ENCODE results near the gene PHACTR1. TPM values are rescaled to one million over a fixed set of nuclear protein-coding genes. Genes with fewer than 3 reads are reported as not detected.

Gene PHACTR1
- total and polyA plus RNA-seq, 9 of the 15 experiments (the other 6 are each of a cell fraction or from before 2014, with no cell fraction given), result 11.5 to 32.6 (median 22.0) TPM

DNA sequence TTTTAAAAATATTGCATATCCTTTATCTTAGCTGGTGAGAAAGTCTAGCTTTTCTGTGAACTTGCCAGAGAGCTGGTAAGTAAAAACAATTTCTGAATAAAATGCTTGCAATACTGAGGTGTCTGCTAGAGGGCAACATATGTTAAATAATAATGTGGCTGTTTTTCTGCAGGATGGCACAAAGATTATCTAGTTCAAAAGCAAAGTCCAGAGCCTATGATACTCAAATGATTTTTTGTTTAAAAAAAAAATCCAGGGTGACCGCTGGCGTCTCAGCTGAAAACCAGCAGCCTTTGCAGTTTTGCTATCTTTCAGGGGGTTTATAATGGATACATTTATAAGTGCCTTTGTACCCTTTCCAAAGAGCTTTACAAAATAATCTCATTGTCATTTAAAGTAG is 194.9 kb downstream of the PHACTR1 start (continued):
- TF ChIP-seq SMC3 (conservative IDR thresholded peaks at IDR 0.05; ENCODE audit: insufficient read depth, low read depth, low read length), result peak; percentile 23; the same call in 1 of the 2 replicates

DNA sequence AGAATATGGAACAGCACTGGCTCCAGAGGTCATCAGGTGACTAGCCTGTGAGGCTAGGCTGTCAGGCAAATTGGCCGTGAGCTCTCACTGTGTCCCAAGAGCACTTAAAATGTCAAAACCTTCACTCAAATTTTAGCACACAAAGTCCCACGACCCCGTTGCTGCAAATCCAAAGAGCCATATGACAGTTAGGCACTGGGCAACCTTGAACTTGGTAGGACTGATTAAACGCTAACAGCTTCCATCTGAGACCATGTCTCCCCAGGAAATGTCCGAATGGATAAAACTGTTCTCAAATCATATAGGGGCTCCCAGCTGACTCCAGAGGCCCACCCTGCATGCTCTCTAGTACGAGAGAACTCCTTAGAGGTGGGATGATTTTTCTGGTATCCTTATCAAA is 196.6 kb downstream of the PHACTR1 start:
- in situ Hi-C loops (cut with MboI) (loop anchor here (5.0 kb wide), 1 partner anchor 419 kb away; no protein-coding TSS in a partner anchor), intact Hi-C loops (cut with micrococcal nuclease) (no loop called here)
- 0% methylated on average over 6 of the region's 6 CpGs for WGBS (ENCODE audit: insufficient coverage, low coverage, missing lambda C conversion rate)
- H3K9ac ChIP-seq (ENCODE audit: insufficient read depth in 1 of 2, low read depth in 2 of 2, low read length in 2 of 2), result no peak overlapping the region
- ATAC-seq, result no peak
- H3K27ac ChIP-seq (ENCODE audit: extremely low read depth, low read depth, low read length), result no peak overlapping the region
- ChIA-PET CTCF (ENCODE audit: low intra/inter-chr PET ratio) (no interaction called here), POLR2A (interaction anchor here (0.6 kb wide), 1 partner anchor 27 kb away, joined by 3 read pairs; no protein-coding TSS in a partner anchor)
- FAIRE-seq, result no peak
- H3K4me2 ChIP-seq (ENCODE audit: insufficient read depth, low read length), result no peak overlapping the region
- 0 out of 2 replicates have a peak, but pooled peaks cover 3% of the 10 kb centered on the region for H4K20me1 ChIP-seq (replicated peaks; ENCODE audit: control insufficient read depth, insufficient read depth, low read length)
- no peak overlapping the region for H3K4me3 ChIP-seq
- BruUV-seq (replicated peaks), result no TSS peak
- H2AFZ ChIP-seq (ENCODE audit: low read depth, low read length), result no peak overlapping the region
- no peaks in the 10 kb centered on the region for H3K9me3 ChIP-seq (replicated peaks; ENCODE audit: control insufficient read depth, insufficient read depth, low read depth, low read length)
- H3K4me1 ChIP-seq (replicated peaks in 1 of 2; ENCODE audit: control insufficient read depth in 2 of 2, insufficient read depth in 2 of 2, low read length in 2 of 2), result no peaks in the 10 kb centered on the region
- no peaks in the 10 kb centered on the region for H3K79me2 ChIP-seq (ENCODE audit: control insufficient read depth, insufficient read depth, low read length)
- H3K27me3 ChIP-seq (ENCODE audit: control insufficient read depth in 2 of 2, insufficient read depth in 2 of 2, low read length in 2 of 2), result peaks cover 0 to 8% of the 10 kb centered on the region in 2 experiments; a peak in 3 of 5 replicates
- TF ChIP-seq ETV6 (IDR thresholded peaks at IDR 0.05; ENCODE audit: borderline replicate concordance in 1 of 2, low read depth in 2 of 2, low read length in 1 of 2), result no peak
- no peak for TF ChIP-seq ETV6 (CRISPR knock-in tag; IDR thresholded peaks at IDR 0.05; ENCODE audit: borderline replicate concordance)
- TF ChIP-seq PHB (CRISPR knock-in tag; IDR thresholded peaks at IDR 0.05), result no peak
- no peak for TF ChIP-seq TCF7 (IDR thresholded peaks at IDR 0.05; ENCODE audit: borderline replicate concordance)
- TF ChIP-seq XRCC5 (IDR thresholded peaks at IDR 0.05; ENCODE audit: low read depth, low read length), result no peak
- TF ChIP-seq TAF7 (tag; IDR thresholded peaks at IDR 0.05), result no peak
- TF ChIP-seq SMARCA5 (IDR thresholded peaks at IDR 0.05), result no peak
- no peak for TF ChIP-seq THAP12 (CRISPR knock-in tag; IDR thresholded peaks at IDR 0.05)
- no peak for TF ChIP-seq HMGN3 (IDR thresholded peaks at IDR 0.05; ENCODE audit: borderline replicate concordance, extremely low read depth, insufficient read length, low read depth, low read length)
- TF ChIP-seq TAF9B (IDR thresholded peaks at IDR 0.05; ENCODE audit: partially characterized antibody), result no peak
- no peak for TF ChIP-seq TBL1XR1 (IDR thresholded peaks at IDR 0.05; ENCODE audit: low read length in 2 of 2)
- TF ChIP-seq, protein P1, sequence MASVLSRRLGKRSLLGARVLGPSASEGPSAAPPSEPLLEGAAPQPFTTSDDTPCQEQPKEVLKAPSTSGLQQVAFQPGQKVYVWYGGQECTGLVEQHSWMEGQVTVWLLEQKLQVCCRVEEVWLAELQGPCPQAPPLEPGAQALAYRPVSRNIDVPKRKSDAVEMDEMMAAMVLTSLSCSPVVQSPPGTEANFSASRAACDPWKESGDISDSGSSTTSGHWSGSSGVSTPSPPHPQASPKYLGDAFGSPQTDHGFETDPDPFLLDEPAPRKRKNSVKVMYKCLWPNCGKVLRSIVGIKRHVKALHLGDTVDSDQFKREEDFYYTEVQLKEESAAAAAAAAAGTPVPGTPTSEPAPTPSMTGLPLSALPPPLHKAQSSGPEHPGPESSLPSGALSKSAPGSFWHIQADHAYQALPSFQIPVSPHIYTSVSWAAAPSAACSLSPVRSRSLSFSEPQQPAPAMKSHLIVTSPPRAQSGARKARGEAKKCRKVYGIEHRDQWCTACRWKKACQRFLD (CRISPR knock-in tag; IDR thresholded peaks at IDR 0.05), result no peak
- TF ChIP-seq KLF13 (tag; IDR thresholded peaks at IDR 0.05; ENCODE audit: borderline replicate concordance, low read depth), result no peak
- no peak for TF ChIP-seq TFAM (CRISPR knock-in tag; conservative IDR thresholded peaks at IDR 0.05)
- TF ChIP-seq ZNF57 (CRISPR knock-in tag; IDR thresholded peaks at IDR 0.05), result no peak
- no peak for TF ChIP-seq ZNF707 (CRISPR knock-in tag; conservative IDR thresholded peaks at IDR 0.05)
- no peaks in the 10 kb centered on the region for H3K36me3 ChIP-seq (ENCODE audit: control insufficient read depth, insufficient read depth, low read length)
- no peak for DNase-seq (ENCODE audit: extremely low read depth in 1 of 4, low spot score in 3 of 4)
- no peaks in the 10 kb centered on the region for H3K9me1 ChIP-seq (ENCODE audit: control insufficient read depth, insufficient read depth, low read length)
